COLO829 (cell line): ENCODE data around the gene COL19A1.
"Not testable (repeated sequence)": the region's sequence is repeated elsewhere in the genome, so short reads cannot be mapped to it uniquely, and the experiment has no call there.

Experiments used
- DNase-seq: peaks from one replicate; pipeline ENCODE4 v3.0.0; 2012; ENCODE audit warnings: low spot score

The COL19A1 gene

DNA sequence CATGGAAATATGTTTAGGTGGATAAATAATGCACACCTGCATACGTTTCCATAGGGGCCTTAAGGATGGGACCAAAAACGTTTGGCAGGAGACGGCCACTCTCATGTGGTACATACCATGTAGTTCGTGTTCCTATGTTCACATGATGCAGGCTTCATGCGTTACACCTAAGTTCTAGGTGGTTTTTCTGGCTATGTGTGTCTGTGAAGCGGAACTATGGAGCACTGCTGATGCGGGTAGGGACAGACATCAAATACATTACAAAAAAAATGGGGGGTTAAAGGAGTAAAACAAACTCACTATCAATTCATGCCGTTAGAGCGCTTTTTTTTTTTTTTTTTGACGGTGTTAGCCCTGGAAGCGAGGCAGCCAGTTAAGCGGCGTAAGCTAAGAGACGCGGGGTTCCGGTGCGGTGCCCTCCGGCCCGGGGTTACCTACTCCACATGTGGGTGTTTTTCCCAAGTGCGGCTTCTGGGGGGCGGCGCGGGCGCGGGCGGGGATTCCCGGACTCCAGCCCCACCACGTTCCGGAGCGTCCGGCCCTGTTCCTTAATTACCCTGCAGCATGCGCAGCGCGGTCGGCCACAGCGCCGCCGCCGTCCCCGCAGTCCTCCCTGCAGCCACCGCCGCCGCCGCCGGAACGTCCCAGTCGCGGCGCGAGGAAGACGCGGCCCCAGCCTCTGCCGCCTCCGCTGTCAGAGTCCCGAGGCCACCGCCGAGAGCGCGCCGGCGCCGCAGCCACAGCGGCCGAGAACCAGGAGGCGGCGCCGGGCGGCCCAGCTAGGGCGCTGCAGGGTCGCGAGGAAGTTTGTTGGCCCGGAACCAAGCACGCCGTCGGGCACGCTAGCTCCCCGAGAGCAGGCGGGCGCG lies 648 bp downstream of the COL19A1 start:
- no peak for DNase-seq

DNA sequence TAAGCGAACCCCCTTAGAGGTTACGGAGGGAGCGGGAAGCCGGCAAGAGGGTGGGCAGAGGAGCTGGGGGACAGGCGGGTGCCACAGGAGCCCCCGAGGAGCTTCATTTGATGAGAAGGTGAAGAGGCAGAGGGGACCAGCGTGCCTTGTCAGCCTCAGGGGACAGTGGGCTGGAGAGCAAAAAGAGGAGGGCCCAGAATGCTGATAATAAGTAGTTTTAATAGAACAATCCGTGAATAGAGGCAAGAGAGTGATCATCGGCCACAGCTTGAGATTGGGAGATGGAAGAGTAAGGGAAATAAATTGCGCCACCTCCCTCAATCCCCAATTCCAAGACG lies 1.3 kb downstream of the COL19A1 start:
- DNase-seq, result no peak

DNA sequence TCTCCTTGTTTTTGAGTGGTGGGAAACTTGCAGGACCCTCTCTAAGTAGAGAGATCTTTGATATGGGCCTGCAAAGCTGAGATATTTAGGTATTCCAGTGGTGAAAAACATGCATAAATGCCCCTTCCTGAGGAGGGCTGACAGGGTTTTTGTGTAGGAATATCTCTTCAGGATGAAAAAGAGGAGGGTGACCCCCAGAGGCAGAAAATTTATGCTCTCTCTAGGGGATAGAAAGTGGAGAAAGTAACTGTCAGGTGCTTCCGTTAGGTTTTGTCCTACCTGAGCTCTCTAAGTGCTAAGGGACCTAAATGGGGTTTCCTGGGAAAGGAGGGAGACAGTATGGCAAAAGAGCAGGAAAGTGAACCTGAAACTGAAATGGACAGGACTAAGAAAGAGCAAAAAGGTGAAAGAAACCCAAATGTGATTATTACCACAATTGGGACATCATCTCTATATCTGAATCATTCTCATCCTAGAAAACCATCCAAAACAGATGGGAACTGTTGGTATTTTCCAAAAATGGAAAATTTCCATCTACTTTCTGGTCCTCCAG lies 2.0 kb downstream of the COL19A1 start:
- no peak for DNase-seq

- DNase-seq, result no peak
Observed at GRCh38 chr6:69868961-69869360, 2.6 kb downstream of the COL19A1 start.

DNA sequence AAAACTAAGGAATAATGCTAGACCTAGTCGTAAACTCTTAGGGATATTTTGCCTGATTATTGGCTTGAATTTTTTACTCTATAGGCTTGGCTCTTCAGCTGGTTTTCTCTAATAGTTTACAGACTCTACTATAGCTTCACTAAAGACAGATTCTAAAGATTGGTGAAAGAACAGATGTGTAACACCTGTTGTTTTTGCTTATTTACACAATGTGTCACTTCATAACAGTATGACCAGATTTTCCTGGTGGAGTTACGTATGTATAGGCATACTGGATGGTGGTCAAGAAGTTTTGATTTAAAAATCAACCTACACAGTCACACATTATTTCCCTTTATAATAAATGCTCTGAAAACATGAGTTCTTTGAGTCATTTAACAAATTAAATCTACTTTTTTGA lies 4.8 kb downstream of the COL19A1 start:
- DNase-seq, result no peak

DNA sequence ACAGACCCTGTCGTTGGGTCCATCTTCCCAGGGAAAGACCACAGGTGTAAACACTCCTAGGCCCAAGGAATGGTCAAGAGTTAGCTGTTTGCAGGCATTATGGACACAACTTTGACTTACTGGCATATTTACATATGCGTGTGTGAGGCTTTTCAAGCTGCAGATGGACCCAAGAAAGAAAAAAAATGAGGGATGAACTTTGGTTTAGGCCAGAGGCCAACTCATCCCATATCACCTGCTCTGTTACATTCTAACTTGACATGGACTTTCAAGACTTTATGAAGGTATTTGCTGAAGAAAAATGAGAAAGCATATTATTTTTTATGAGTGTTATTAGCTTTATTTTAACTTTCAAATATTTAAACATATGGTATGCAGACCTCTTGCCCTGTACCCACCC lies 6.9 kb downstream of the COL19A1 start:
- DNase-seq, result no peak

- DNase-seq, result no peak
Observed at GRCh38 chr6:69875715-69876114, 9.4 kb downstream of the COL19A1 start.

GRCh38 chr6:69878795-69879194 lies 12.4 kb downstream of the COL19A1 start:
- no peak for DNase-seq

GRCh38 chr6:69880601-69881000 lies 14.2 kb downstream of the COL19A1 start:
- no peak for DNase-seq

GRCh38 chr6:69881322-69882151 lies 15.2 kb downstream of the COL19A1 start:
- DNase-seq, result no peak

DNA sequence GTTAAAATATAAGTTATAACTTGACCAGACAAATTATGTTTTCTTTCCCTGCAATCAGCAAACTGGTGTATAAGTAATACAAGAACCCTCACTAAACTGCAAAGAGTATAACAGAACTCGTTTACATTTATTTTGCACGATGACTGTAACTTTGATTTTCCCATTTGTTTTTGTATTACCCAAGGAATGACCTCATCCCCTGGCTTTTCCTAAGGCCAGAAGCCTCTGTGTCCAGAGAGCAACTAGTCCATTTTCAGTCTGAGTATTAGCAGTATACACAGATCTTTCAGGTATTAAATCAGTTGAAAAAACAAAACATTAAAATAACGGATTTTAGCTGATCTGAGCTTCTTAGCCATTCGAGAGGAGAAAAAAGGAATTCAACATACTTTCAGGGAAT lies 17.2 kb downstream of the COL19A1 start:
- DNase-seq, result no peak

- no peak for DNase-seq
Observed at GRCh38 chr6:69884231-69884630, 17.9 kb downstream of the COL19A1 start.

GRCh38 chr6:69887026-69887425 lies 20.7 kb downstream of the COL19A1 start:
- no peak for DNase-seq

- no peak for DNase-seq
Observed at GRCh38 chr6:69887714-69888345, 21.5 kb downstream of the COL19A1 start.

- peak; percentile 55 for DNase-seq
Observed at GRCh38 chr6:69888482-69889233, 22.3 kb downstream of the COL19A1 start.

DNA sequence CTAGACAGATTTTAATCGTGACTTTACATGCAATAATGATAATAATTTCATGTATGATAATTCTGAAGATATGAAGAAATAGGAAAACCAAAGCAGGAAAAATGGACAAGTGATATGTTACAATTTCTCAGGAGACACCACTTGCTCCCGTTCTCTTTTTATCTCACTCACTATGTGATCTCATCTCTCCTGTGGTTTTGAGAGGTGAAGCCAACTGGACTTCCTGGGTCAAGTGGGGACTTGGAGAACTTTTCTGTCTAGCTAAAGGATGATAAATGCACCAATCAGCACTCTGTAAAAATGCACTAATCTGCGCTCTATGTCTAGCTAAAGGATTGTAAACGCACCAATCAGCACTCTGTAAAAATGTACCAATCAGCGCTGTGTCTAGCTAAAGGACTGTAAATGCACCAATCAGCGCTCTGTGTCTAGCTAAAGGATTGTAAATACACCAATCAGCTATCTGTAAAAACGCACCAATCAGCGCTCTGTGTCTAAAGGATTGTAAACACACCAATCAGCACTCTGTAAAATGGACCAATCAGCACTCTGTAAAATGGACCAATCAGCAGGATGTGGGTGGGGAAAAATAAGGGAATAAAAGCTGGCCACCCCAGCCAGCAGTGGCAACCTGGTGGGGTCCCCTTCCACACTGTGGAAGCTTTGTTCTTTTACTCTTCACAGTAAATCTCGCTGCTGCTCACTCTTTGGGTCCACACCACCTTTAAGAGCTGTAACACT lies 23.0 kb downstream of the COL19A1 start:
- DNase-seq, result not testable (repeated sequence)

DNA sequence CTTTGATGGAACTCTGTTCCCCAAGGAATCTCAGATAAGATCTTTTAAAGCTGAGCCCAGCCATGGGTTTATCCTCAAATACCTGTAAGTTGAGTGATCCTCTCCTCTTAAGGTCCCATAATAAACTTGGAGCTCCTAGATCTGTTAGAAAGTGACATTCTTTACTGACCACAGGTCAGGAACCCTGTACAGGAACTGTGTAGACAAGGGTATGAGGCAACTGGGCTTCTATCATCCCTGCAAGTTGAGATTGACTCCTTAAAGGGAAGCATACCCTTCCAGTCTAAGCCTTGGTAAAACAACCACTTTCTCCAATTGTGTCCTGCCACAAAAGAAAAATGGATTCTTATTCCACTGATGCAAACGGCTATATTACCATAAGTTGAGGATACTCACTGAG lies 26.2 kb downstream of the COL19A1 start:
- not testable (repeated sequence) for DNase-seq

GRCh38 chr6:69893266-69893665 lies 26.9 kb downstream of the COL19A1 start:
- DNase-seq, result not testable (repeated sequence)

GRCh38 chr6:69894578-69895347 lies 28.4 kb downstream of the COL19A1 start:
- DNase-seq, result no peak

GRCh38 chr6:69895396-69895795 lies 29.0 kb downstream of the COL19A1 start:
- DNase-seq, result no peak
